Choroid plexus epithelial cell (primary cell): ENCODE measurements around the gene PITRM1.

Experiments
- DNase-seq: peaks from one replicate; pipeline ENCODE4 v3.0.0-alpha.2; 2010; ENCODE audit warnings: low read depth
- H3K4me3 ChIP-seq: 2 replicates; pipeline ENCODE4 v1.5.1; 2011; ENCODE audit warnings: low read depth, mild to moderate bottlenecking, control low read depth, low read length, moderate library complexity
- CTCF ChIP-seq: conservative IDR thresholded peaks from 2 replicates; pipeline ENCODE4 v1.5.1; 2011; ENCODE audit warnings: low read depth, mild to moderate bottlenecking, control low read depth, inconsistent platforms, low read length, moderate library complexity

Gene PITRM1

GRCh38 chr10:3206511-3207157 is 34.1 kb upstream of the PITRM1 start:
- DNase-seq = peak; percentile 6
- no peak for TF ChIP-seq CTCF

DNA sequence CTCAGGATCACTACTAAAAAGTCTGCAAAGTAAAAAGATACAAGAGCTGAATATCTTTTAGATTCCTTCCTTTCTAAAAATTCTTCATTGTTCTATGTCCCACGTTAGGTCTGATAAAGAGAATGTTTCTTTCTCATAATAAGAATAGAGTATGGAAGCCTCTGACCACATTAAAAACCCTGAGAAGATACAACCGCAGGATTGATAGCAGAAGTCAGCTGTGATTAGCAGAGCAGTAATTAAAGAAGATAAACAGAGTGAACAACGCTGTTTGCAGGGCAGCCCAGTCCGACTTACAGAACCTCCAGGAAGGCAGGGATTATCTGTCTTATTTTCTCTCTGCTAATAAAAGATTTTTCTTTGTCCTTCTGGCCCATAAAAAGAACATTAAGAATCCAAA is 31.4 kb upstream of the PITRM1 start:
- DNase-seq = no peak
- no peak overlapping the region for H3K4me3 ChIP-seq
- TF ChIP-seq CTCF = no peak

More at GRCh38 chr10:3206511-3207157, 34.1 kb upstream of the PITRM1 start:
- no peak overlapping the region for H3K4me3 ChIP-seq

GRCh38 chr10:3203016-3203811 is 30.6 kb upstream of the PITRM1 start:
- no peak for DNase-seq
- no peak for TF ChIP-seq CTCF
- no peak overlapping the region for H3K4me3 ChIP-seq

- no peak for TF ChIP-seq CTCF
- H3K4me3 ChIP-seq = no peak overlapping the region
- no peak for DNase-seq
These were observed 29.2 kb upstream of the PITRM1 start for GRCh38 chr10:3201796-3202195.

DNA sequence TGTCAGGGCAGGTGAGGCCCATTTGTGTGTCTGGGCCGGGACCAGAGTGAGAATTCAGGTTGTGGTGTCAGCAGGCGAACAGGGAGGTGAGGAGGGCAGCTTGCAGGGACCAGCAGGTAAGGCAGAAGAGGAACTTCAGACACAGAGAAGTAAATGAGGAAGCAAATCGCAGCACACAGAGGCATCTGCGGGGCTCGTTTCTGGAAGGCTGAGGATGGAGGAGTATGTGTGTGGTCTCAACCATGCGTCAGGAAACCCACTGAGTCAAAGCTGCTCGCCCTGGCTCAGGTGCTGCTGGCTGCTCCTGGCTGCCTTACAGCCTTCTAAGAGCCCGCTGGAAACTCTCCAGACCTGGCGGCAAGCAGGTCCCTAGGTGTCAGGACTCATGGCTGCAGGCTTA is 26.9 kb upstream of the PITRM1 start:
- DNase-seq = no peak
- no peak overlapping the region for H3K4me3 ChIP-seq
- no peak for TF ChIP-seq CTCF

DNA sequence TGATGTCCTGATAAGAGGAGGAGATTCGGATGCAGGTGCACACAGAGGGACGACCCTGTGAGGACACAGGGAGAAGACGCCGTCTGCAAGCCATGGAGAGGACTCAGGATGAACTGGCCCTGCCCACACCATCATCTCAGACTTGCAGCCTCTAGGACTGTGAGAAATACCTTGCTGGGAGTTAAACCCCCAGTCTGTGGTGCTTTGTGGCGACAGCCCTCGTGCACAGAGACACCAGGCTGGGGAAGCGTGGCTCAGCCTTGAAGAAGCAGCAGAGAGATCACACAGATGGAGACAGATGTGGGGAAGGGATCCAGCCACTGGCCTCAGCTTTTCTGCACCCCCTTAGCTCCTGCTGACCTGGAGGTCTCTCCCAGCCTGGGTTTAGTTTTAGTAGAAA is 26.3 kb upstream of the PITRM1 start:
- H3K4me3 ChIP-seq = no peak overlapping the region
- DNase-seq = no peak
- no peak for TF ChIP-seq CTCF
